Neural progenitor cell (in vitro differentiated cells): ENCODE results near the gene SUPT4H1.

ENCODE experiments used
- CTCF ChIP-seq: fragments of 200-600 bp; sonication (generic); IDR thresholded peaks from 2 replicates; pipeline ENCODE4 v1.5.1; 2017; ENCODE audit warnings: antibody characterized with exemption, mild to moderate bottlenecking
- EZH2 ChIP-seq: fragments of 200-600 bp; sonication (generic); IDR thresholded peaks from 2 replicates; pipeline ENCODE4 v1.6.1; 2017; ENCODE audit warnings: antibody characterized with exemption, mild to moderate bottlenecking, moderate library complexity

- no peak for TF ChIP-seq CTCF
- TF ChIP-seq EZH2: no peak
Observed at GRCh38 chr17:58324409-58325288, 27.4 kb downstream of the SUPT4H1 start.
